Endothelial cell of umbilical vein (primary cell): ENCODE results near the gene WHRN. TPM values are rescaled to one million over a fixed set of nuclear protein-coding genes. Genes with fewer than 3 reads are reported as not detected.

Experiments used
- BruUV-seq: library from RNA; stranded (reverse); fragments of 400-500 nt; replicated peaks from 2 replicates; lab custom pipeline; 2021; lab: Mats Ljungman, UMichigan
- CTCF ChIA-PET: fragments of 300-600, 350-600 bp; sonication (Branson Sonifier 250); formaldehyde crosslinking; loops from one replicate; lab custom pipeline; 2021; ENCODE audit warnings: antibody characterized with exemption, inconsistent platforms; lab: Charles Lee
- POLR2A ChIA-PET: fragments of 300-600, 350-600 bp; sonication (Branson Sonifier 250); formaldehyde crosslinking; loops from one replicate; lab custom pipeline; 2021; ENCODE audit warnings: antibody characterized with exemption, inconsistent platforms; lab: Charles Lee
- DNase-seq: peaks from one replicate; pipeline ENCODE4 v3.0.0-alpha.2; 2011; ENCODE audit warnings: low read depth, low spot score
- FAIRE-seq: peaks from 2 replicates; lab custom pipeline; 2011; peaks lifted over from hg19 to GRCh38; lab: Jason Lieb, UNC
- H2AFZ ChIP-seq: 2 replicates; pipeline ENCODE4 v1.6.0; 2012; ENCODE audit warnings: low read depth, low read length, control low read depth, inconsistent platforms
- H3K27ac ChIP-seq: 2 replicates; pipeline ENCODE4 v1.5.1; 2011; ENCODE audit warnings: low read depth, mild to moderate bottlenecking, control low read depth, low read length, moderate library complexity; ENCODE audit not compliant: insufficient read depth
- H3K27me3 ChIP-seq, 2 experiments: 2 replicates each; pipeline versions ENCODE4 v1.6.0 to v1.6.1; 2011; ENCODE audit warnings: low read length in 2 of 2, mixed read lengths in 1 of 2; ENCODE audit not compliant: control insufficient read depth in 2 of 2, insufficient read depth in 2 of 2
- H3K36me3 ChIP-seq, 2 experiments: 2 replicates in 1 of 2; 3 replicates in 1 of 2; pipeline ENCODE4 v1.5.1; 2011; ENCODE audit warnings: low read length in 2 of 2, mild to moderate bottlenecking in 1 of 2, moderate library complexity in 1 of 2; ENCODE audit not compliant: control insufficient read depth in 2 of 2, insufficient read depth in 2 of 2; ENCODE audit errors: extremely low read depth in 1 of 2
- H3K4me1 ChIP-seq: 3 replicates; pipeline ENCODE4 v1.5.1; 2011; ENCODE audit warnings: mild to moderate bottlenecking, low read length; ENCODE audit not compliant: control insufficient read depth, insufficient read depth; ENCODE audit errors: extremely low read depth
- H3K4me2 ChIP-seq: 2 replicates; pipeline ENCODE4 v1.6.1; 2011; ENCODE audit warnings: low read length, control low read depth, mixed read lengths; ENCODE audit not compliant: insufficient read depth
- H3K4me3 ChIP-seq, 3 experiments: fragments of 200-600 bp in 1 of 3; sonication (generic), shearing (Covaris generic) in 1 of 3; replicated peaks in 1 of 3; 2 replicates each; pipeline ENCODE4 v1.5.1; 2011 to 2016; ENCODE audit warnings: control low read depth in 3 of 3, low read length in 3 of 3, mild to moderate bottlenecking in 2 of 3, inconsistent platforms in 1 of 3, low read depth in 1 of 3, moderate library complexity in 1 of 3; ENCODE audit not compliant: insufficient read depth in 1 of 3
- H3K79me2 ChIP-seq: 2 replicates; pipeline ENCODE4 v1.6.0; 2012; ENCODE audit warnings: low read length, inconsistent platforms; ENCODE audit not compliant: control insufficient read depth, insufficient read depth
- H3K9ac ChIP-seq: replicated peaks from 2 replicates; pipeline ENCODE3; 2011; ENCODE audit warnings: low read length, control low read depth; ENCODE audit not compliant: insufficient read depth; ENCODE audit errors: extremely low read depth
- H3K9me1 ChIP-seq: replicated peaks from 3 replicates; pipeline ENCODE4 v1.6.0; 2011; ENCODE audit warnings: mild to moderate bottlenecking, low read length; ENCODE audit not compliant: control insufficient read depth, insufficient read depth; ENCODE audit errors: extremely low read depth
- H3K9me3 ChIP-seq: replicated peaks from 2 replicates; pipeline ENCODE4 v1.5.1; 2012; ENCODE audit warnings: low read length, inconsistent platforms; ENCODE audit not compliant: control insufficient read depth, insufficient read depth
- H4K20me1 ChIP-seq: replicated peaks from 2 replicates; pipeline ENCODE3; 2011; ENCODE audit warnings: mild to moderate bottlenecking, low read length; ENCODE audit not compliant: control insufficient read depth, insufficient read depth; ENCODE audit errors: extremely low read depth
- CTCF ChIP-seq, 2 donors: IDR thresholded peaks; 1 replicate in 1 of 2; 2 replicates in 1 of 2; pipeline ENCODE4 v1.5.1; 2011; ENCODE audit warnings: low read length in 2 of 2, mild to moderate bottlenecking in 2 of 2, moderate library complexity in 2 of 2, control low read depth in 1 of 2, inconsistent platforms in 1 of 2, low read depth in 1 of 2; ENCODE audit not compliant: insufficient read depth in 1 of 2; ENCODE audit errors: extremely low read depth in 1 of 2
- EZH2 ChIP-seq: IDR thresholded peaks from 2 replicates; pipeline ENCODE4 v1.6.1; 2012; ENCODE audit warnings: borderline replicate concordance, low read depth, mild to moderate bottlenecking, moderate library complexity, low read length, inconsistent platforms; ENCODE audit not compliant: severe bottlenecking
- FOS ChIP-seq: IDR thresholded peaks from 2 replicates; pipeline ENCODE4 v1.6.1; 2011; ENCODE audit warnings: mild to moderate bottlenecking, low read length, moderate library complexity, borderline replicate concordance; ENCODE audit not compliant: insufficient read depth
- GATA2 ChIP-seq: IDR thresholded peaks from 2 replicates; pipeline ENCODE4 v1.7.0; 2011; ENCODE audit warnings: low read depth, mild to moderate bottlenecking, moderate library complexity, mixed read lengths, low read length; ENCODE audit not compliant: insufficient read length, insufficient read depth
- JUN ChIP-seq: IDR thresholded peaks from 2 replicates; pipeline ENCODE4 v1.6.1; 2011; ENCODE audit warnings: borderline replicate concordance, low read depth; ENCODE audit not compliant: insufficient read length, insufficient read depth
- MAX ChIP-seq: IDR thresholded peaks from 2 replicates; pipeline ENCODE4 v1.6.1; 2011; ENCODE audit not compliant: insufficient read depth, insufficient read length
- MYC ChIP-seq: IDR thresholded peaks from one replicate; pipeline ENCODE4 v1.6.1; 2011; ENCODE audit warnings: mild to moderate bottlenecking, low read depth, low read length
- POLR2A ChIP-seq: IDR thresholded peaks from 2 replicates; pipeline ENCODE4 v1.6.1; 2012; ENCODE audit warnings: low read depth, mild to moderate bottlenecking, control low read depth, low read length
- POLR2AphosphoS5 ChIP-seq: IDR thresholded peaks from 2 replicates; pipeline ENCODE4 v1.6.1; 2012; ENCODE audit warnings: low read depth, mild to moderate bottlenecking, control low read depth, low read length, moderate library complexity; ENCODE audit not compliant: insufficient read depth
- dilution Hi-C: fragments of 300-500 bp; cut with MboI; formaldehyde crosslinking; loops from one replicate; pipeline ENCODE4 v1.15.0; 2019; ENCODE audit warnings: low sequenced_read_pairs; ENCODE audit not compliant: extremely low pct_ligation_motif_present
- intact Hi-C: fragments of 100-400 bp; cut with micrococcal nuclease; formaldehyde crosslinking; loops from one replicate; pipeline ENCODE4 v1.10.0; 2022
- polyA plus RNA-seq, 4 experiments: library from polyadenylated mRNA; depleted of rRNA in 3 of 4; stranded (reverse) in 3 of 4; unstranded in 1 of 4; fragments of >200 nt; gene quantifications; 2 replicates each; pipeline versions ENCODE4 v1.2.1 to v1.2.3, GENCODE V29; 2011 to 2012; ENCODE audit warnings: missing spikeins in 1 of 4
- total RNA-seq: library from RNA; stranded (reverse); gene quantifications from 2 replicates; pipeline ENCODE4 v1.2.3, GENCODE V29; 2021

WHRN gene
- total and polyA plus RNA-seq, 2 donors (not counting 3 experiments of a cell fraction or from before 2014, with no cell fraction given), result 0.35 to 0.69 TPM

- intact Hi-C loops, result loop anchor here (10.0 kb wide), 1 partner anchor 165 kb away; no protein-coding TSS in a partner anchor
- no peak overlapping the region for H3K9ac ChIP-seq
- H3K9me1 ChIP-seq, result no peaks in the 10 kb centered on the region
- no peaks in the 10 kb centered on the region for H3K36me3 ChIP-seq
- peaks cover 2% of the 10 kb centered on the region for H3K4me1 ChIP-seq
- H3K9me3 ChIP-seq, result no peaks in the 10 kb centered on the region
- H3K4me3 ChIP-seq, result no peak overlapping the region
- no peaks in the 10 kb centered on the region for H3K79me2 ChIP-seq
- no peak for DNase-seq
- CTCF ChIA-PET, result interaction anchor here (1.3 to 2.4 kb wide), 3 partner anchors 11 to 153 kb away, joined by 3 to 7 read pairs (median 5); no protein-coding TSS in a partner anchor
- FAIRE-seq, result no peak
- dilution Hi-C loops, result no loop called here
- no TSS peak for BruUV-seq
- H2AFZ ChIP-seq, result no peak overlapping the region
- no peaks in the 10 kb centered on the region for H4K20me1 ChIP-seq
- TF ChIP-seq MYC, result no peak
- no peak for TF ChIP-seq JUN
- no peak for TF ChIP-seq FOS
- TF ChIP-seq CTCF (IDR thresholded peaks at IDR 0.05; ENCODE audit: extremely low read depth in 1 of 2, insufficient read depth in 1 of 2, low read depth in 1 of 2, low read length in 2 of 2), result no peak
- TF ChIP-seq POLR2AphosphoS5, result no peak
- no peak for TF ChIP-seq EZH2
- TF ChIP-seq MAX, result no peak
- no peak for TF ChIP-seq POLR2A
- TF ChIP-seq GATA2, result no peak
- H3K27ac ChIP-seq, result no peak overlapping the region
- POLR2A ChIA-PET, result interaction anchor here (0.9 kb wide), 1 partner anchor 88 kb away, joined by 3 read pairs; the partner anchor contains the start of gene ATP6V1G1
- H3K4me2 ChIP-seq, result no peak overlapping the region
- peaks cover 48 to 65% of the 10 kb centered on the region in 2 experiments for H3K27me3 ChIP-seq
Measured at GRCh38 chr9:114499941-114500696, 5.2 kb downstream of the WHRN start.
